ENCODE measurements around the gene CHKB.
"Not testable (repeated sequence)": the region's sequence is repeated elsewhere in the genome, so short reads cannot be mapped to it uniquely, and the experiment has no call there.

CHKB gene

DNA sequence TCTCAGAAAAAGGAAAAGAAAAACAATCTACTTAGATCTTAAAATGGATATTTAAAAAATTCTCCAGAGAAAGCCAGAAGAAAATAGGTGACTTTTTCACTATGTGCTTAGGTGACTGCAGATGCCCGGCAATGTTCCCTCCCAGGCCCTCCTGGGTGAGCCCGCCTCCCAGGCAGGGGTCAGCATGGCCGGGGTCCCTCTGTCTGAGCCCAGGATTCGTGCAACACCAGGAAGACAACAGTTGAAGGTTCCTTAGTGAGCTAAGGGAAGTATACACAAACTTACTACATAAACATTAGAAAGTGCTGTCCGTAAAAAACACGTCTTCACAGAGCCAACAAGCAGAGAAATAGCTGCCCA lies 29.5 kb upstream of the CHKB start:
- DNase-seq: no peak

DNA sequence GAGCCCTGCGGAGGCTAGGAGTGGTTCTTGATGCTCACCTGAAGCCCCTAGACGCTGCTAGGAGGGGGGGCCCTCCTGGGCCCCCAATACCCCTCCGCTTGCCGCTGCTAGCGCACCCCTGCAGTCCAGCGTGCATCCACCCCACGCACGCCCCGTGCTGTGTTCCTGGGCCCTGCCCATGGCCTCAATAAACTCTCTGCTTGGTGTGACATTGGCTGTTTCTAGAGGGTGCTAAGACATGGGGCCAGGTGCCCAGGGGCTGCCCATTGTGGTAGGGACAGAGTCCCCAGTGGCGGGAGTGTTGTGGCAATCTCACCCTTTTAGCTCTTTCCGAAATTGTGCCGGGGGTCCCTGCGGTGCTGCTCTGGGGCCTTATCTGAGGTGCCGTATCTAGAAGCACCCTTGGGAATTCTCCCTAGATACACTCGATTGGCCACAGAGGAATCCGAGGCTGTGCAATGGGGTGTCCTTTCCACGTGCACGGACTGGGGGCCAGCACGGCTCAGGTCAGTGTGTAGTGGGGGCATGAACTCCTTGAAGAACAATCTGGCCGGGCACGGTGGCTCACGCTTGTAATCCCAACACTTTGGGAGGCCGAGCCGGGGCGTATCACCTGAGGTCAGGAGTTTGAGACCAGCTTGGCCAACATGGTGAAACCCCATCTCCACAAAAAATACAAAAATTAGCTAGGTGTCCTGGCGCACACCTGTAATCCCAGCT lies 28.9 kb upstream of the CHKB start:
- DNase-seq: no peak

DNA sequence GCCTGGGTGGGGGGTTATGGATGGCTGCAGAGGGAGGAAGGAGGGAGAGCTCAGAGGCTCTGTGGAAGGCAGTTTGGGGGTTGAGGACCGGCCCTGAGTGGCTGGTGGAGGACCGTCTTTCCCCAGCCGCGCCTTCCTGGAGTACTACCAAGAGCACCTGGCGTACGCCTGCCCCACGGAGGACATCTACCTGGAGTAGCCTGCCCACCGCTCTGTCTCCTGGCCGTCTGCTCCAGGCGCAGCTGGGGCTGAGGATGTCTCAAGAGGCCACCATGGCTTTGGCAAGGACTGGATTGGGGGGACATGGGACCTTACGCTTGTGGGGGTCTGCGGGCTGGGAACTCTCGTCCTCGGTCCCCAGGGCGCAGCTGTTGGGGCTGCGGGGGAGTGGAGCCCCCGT lies 27.9 kb upstream of the CHKB start:
- no peak for DNase-seq

DNA sequence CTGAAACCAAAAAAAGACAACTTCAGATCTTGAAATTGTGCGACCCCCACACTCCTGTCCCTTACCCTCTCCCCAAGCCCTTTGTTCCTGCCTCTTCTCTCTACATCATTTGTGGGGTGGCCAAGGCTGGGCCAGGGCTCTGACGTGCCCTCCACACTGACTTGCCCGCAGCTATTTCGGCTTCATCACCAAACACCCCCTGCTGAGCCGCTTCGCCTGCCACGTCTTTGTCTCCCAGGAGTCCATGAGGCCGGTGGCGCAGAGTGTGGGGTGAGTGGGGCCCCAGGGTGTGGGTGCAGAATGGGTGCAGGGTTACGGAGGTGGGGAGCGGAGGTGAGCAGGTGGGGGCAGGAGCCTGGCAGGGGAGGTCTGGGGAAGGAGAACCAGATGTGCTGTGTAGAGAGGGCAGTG lies 27.4 kb upstream of the CHKB start:
- no peak for DNase-seq

DNA sequence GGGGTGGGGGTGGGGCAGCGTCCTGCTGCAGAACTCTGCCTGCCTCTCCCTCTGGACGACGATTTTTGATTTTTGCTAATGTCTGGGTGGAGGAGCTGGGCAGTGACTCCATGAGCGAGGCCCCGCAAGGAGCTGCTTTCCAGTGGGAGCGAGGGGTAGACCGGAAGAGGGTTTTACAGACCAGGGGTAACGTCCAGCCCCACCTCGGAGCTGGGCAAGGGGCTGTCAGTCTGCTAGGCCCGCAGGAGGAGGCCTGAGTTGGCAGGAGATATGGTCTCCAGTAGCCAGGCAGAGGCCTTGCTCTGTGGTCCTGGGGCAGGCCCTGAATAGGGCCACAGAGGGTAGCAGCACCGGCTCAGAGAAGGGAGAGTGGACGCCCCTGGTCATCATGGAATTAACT lies 26.9 kb upstream of the CHKB start:
- DNase-seq: no peak

DNA sequence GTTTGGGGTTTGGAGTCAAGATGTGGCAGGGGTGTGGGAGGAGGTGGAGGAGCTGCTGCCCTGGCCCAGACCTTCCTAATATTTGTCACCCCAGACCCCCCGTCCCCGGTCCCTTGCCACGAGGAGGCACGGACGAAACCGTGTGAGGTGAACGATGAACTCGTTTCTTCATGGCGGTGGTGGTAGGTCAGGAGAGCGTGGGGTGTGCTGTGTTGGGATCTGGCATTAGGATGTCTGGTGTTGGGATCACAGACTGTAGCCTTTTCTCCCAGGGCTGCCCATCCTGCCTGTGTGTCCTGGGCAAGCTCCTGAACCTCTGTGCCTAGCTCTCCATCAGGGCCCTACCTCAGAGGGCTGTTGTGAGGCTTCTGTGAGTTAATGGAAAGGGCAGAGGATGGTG lies 26.3 kb upstream of the CHKB start:
- no peak for DNase-seq

DNA sequence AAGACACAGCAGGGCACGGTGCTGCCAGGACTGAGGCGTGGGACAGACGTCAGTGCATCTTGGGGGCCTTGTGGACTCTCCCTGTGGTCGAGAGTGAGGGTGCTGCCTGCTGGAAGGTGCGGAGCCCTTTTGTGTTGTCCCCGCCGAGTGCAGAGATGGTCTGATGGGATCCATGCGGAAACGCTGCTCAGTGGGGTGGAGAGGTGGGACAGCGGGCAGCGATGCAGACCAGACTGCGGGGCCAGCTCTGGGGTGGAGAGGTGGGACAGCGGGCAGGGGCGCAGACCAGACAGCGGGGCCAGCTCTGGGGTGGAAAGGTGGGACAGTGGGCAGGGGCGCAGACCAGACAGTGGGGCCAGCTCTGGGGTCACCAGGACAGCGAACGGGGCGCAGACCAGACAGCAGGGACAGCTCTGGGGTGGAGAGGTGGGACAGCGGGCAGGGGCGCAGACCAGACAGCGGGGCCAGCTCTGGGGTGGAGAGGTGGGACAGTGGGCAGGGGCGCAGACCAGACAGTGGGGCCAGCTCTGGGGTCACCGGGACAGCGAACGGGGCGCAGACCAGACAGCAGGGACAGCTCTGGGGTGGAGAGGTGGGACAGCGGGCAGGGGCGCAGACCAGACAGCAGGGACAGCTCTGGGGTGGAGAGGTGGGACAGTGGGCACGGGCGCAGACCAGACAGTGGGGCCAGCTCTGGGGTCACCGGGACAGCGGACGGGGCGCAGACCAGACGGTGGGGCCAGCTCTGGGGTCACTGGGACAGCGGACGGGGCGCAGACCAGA lies 25.6 kb upstream of the CHKB start:
- DNase-seq: not testable (repeated sequence)

DNA sequence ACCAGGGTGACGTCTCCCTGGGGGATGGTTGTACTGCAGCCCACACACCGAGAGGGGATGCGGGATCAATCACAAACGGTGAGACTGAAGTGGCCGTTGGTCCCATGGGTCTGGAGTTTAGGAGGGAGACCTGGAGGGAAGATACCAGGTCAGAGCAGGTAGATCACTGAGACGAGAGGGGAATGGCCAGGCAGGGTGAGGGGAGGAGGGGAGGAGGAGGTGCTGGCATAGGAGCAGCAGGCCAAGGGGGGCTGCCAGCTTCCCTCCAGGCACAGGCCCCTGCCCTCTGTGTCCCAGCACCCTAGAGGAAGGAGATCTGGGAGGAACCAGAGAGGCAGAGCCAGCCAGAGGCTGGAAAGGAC lies 25.0 kb upstream of the CHKB start:
- DNase-seq: no peak

DNA sequence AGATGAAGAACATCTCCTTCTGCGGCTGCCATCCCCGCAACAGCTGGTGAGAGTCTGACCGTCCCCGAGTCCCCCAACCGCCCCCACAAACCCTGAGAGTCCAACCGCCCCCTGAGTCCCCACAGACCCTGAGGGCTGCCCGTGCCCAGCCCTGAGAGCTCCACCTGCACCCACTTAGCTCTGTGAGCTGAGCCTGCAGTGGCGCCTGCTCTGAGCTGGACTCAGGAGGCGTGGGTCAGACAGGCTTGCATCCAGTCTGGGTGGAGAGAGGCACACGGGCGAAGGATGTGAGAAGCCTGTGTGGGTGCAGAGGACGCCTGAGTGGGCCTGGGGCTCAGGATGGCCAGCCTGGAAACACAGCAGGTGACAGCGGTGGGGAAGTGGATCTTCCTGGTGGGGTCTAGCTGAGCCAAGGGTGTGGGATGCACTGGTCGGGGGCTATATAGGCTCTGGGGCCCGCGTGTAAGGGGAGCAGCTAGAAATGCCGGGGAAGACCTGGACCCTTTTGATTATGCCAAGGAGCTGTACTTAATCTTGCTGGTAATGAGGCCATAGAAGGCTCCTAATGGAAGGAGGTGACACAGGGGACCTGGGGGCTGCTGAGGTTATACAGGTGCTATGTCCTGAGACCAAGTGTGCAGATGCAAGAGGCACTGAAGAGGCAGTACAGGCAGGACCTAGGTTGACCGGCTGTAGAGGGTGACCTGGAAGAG lies 24.5 kb upstream of the CHKB start:
- no peak for DNase-seq

DNA sequence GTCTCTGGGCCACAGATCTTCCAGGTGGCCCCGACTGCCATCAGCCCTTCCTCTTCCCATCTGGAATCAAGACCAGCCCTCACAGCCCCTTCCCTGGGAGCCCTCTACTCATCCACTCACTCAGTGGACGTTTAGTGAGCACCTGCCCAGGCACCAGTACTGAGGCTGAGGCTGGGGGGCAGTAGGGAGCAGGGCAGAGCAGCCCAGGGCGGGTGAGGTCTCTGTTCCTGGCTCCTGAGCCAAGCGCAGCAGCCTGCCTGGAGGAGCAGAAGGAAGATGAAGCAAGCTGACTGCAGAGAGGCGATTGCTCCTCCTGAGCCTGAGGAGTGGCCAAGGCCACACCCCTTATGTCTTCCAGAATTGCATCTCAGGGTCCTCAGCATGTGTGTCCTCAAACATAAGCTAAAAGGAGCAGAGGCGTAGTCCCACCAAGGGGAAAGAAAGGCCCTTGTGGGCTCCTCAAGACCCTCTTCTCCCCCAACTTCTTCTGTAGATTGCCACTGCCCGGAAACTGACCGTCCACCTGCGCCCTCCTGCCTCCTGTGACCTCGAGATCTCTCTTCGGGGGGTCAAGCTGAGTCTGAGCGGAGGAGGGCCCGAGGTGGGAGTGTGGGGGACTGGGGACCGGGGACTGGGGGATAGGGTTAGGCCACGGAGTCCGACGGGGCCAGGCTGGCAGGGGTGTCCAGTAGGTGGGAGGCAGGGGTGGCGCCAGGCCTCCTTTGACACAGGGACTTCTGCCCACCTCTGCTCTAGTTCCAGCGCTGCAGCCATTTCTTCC lies 23.7 kb upstream of the CHKB start:
- no peak for DNase-seq

DNA sequence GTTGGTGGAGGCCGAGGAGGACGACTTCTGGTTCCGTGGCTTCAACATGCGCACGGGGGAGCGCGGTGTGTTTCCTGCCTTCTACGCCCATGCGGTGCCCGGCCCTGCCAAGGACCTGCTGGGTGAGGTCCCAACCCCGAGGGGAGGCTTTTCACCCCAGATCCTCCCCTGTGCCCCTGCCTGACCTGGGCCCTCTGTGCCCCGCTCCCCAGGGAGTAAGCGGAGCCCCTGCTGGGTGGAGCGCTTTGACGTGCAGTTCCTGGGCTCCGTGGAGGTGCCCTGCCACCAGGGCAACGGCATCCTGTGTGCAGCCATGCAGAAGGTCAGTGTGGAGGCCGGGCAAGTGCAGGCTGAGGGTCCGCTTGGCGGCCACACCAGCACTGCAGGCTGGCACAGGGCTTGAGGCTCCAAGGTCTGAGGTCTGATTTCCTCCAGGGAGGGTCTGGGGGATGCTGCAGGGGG lies 23.0 kb upstream of the CHKB start:
- DNase-seq: no peak

DNA sequence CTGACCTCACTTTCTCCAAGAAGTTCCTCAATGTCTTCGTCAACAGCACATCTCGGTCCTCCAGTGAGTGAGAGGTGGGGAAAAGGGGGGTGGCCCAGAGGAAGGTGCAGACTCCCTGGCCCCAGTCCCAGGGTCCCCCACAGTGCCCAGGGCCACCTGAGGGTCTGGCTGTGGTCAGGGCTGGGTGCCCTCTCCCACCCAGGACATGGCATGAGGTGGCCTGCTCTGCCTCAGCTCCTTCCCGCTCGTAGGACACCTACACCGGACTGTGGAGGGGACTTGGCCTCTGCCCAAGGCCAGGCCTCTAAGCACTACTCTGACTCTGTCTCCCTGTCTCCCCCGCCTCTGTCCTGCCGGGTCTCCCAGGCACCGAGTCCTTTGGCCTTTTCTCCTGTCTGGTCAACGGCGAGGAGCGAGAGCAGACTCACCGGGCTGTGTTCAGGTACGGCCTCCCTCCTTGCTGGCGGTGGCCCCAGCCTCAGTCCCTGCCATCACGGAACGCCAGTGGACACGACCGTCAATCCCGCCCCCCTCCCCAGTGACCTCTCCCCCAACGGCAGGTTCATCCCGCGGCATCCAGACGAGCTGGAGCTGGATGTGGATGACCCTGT lies 22.5 kb upstream of the CHKB start:
- no peak for DNase-seq

DNA sequence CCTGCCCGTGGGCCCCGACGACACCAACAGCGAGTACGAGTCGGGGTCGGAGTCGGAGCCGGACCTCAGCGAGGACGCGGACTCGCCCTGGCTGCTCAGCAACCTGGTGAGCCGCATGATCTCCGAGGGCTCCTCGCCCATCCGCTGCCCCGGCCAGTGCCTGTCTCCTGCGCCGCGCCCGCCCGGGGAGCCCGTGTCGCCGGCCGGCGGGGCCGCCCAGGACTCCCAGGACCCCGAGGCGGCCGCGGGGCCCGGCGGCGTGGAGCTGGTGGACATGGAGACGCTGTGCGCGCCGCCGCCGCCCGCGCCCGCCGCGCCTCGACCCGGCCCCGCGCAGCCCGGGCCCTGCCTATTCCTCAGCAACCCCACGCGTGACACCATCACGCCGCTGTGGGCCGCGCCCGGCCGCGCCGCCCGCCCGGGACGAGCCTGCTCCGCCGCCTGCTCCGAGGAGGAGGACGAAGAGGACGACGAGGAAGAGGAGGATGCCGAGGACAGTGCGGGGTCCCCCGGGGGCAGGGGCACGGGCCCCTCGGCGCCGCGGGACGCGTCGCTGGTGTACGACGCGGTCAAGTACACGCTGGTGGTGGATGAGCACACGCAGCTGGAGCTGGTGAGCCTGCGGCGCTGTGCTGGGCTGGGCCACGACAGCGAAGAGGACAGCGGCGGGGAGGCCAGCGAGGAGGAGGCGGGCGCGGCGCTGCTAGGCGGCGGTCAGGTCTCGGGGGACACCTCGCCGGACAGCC lies 21.8 kb upstream of the CHKB start:
- DNase-seq: no peak

DNA sequence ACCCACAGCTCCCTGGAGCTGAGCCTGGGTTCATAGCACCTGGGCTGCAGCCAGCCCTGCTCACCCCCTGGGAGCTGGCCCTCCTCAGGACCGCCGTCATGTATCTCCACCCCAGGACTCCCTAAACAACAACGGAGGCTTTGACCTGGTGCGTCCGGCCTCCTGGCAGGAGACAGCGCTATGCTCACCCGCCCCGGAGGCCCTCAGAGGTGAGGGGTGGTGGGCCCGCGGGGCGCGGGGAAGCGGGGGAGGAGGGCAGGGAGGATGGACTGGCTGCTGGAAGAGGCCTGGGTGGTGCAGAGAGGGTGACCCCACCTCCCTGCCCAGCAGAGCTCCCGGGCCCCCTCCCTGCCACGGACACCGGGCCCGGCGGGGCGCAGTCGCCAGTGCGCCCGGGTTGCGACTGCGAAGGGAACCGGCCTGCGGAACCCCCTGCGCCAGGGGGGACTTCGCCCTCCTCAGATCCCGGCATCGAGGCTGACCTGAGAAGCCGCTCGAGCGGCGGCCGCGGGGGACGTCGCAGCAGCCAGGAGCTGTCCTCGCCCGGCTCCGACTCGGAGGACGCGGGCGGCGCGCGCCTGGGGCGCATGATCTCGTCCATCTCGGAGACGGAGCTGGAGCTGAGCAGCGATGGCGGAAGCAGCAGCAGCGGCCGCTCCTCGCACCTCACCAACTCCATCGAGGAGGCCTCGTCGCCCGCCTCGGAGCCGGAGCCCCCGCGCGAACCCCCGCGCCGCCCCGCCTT lies 21.0 kb upstream of the CHKB start:
- no peak for DNase-seq

DNA sequence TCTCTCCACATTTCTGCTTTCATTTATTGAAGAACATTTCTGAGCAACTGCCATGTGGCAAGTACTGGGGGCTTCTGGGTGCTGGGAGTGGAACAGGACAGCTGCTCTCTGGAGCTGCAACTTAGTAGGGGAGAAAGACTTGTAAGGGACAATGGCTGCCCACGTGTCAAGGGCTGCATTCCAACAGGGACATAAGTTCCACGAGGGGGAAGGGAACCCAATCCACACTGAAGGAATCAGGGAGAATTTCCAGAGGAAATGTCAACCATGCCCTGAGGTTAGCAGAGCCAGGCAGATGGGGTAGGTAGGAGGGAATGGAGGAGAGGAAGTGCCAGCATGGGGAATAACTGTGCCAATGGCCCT lies 19.7 kb upstream of the CHKB start:
- DNase-seq: no peak

DNA sequence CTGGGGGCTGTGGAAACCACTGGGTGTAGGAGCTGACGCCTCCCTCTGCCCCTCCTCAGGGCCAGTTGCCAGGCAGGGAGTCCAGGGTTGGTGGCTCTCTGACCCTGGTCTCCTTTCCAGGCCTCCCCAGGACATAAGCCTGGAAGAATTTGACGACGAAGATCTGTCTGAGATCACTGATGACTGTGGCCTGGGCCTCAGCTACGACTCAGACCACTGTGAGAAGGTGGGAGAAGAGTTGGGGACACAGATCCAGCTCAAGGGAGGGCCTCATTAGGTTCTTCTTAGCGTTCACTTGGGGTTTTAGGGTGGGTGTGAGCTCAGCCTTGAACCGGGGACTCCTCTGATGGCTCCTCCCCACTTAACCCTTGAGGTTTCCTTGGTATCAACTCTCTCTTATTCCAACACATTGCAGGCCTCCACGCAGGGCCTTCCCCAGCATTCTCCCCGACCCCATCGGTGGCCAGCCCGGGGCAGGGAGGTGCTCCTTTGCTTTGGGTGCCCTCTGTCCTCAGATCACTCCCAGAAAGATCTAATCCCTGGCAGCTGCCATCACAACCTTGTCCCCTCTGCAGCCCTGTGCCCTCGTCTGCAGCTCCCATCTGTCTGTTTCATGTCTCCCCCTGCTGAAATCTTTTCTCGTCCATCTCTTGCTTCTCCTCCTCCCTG lies 19.2 kb upstream of the CHKB start:
- no peak for DNase-seq

DNA sequence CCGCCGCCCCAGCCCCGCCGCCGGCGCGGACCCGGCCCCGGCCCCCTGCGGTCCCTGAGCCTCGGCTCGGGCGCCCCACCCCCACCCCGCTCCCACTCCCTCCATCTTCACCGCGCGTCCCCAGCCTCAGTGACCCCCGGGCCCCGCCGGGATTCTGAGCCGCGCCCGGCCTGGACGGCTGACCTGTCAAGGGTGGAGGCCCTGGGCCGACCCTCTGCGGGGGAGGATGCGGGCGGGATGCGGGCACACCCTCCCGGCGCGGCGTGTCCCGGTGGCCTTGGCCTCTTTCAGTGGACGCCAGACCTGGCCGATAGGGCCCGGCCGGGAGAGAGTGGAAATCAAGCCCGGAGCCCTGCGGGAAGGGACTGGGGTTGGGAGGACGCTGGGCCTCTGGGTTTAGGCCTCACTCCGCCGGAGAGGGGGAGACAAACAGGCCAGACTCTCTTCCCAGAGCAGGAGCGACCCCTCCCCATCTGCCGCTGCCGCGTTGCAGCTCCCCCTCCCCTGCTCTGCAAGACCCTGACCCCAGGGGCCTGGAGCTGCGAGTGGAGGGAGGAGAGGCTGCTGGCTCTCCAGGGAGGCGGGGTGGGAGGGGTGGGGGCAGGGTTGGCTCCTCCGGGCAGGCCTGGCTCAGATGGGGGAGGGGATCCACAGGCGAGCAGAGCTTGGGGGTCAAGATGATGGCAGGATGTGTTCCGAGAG lies 18.5 kb upstream of the CHKB start:
- DNase-seq: peak; percentile 35

DNA sequence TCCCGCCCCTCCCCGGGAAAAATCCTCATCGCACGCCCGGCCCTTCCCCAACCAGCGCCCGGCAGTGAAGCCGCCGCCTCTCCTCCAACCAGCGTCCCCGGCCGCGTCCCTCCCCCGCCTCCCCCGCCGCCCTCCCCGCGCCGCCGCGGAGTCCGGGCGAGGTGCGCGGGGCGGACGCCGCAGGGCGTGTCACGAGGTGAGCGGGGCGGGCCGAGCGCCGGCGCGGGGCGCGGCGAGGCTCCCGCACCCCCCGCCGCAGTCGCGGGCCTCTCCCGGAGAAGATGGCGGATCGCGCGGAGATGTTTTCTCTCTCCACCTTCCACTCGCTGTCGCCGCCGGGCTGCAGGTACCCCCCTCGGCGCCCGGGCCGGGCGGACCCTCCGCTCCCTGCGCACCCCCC lies 17.9 kb upstream of the CHKB start, which contains the start of gene MAPK8IP2:
Gene MAPK8IP2, plus strand, starts transcription at position 256 of the 400 bp plus-strand sequence. Its CDS starts 26 bp downstream, at position 282.
- peak; percentile 79 for DNase-seq

DNA sequence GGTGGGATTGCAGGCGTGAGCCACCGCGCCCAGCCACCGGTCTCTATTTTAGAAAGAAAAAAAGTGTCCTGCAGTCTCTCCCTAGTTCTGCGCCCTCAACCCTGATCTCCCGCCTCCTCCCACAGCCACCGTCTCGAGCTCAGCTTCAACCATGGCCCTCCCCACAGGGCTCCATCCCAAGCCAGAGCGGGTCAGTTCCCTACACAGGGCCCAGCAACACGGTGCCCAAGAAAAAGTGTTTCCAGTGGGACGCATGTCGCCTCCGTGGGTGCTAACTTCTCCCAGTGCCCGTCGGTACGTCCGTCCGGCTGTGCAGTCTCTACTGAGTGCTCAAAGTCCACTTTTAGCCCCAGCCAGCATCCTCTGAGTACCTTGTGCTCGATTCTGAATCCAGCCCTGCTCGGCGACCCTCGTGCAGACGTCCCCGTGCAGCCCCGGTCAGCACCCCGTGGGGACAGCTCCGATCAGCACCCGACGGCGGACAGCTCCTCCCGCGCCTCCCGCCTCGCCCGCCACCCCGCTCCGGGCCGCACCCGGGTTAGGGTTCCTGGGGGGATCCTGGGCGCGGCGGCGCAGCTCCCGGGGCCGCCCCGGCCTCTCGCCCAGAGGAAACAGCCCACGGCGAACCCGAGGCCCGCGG lies 17.3 kb upstream of the CHKB start:
- DNase-seq: peak; percentile 62
